Activated gamma-delta T cell treated with Interleukin-2 at 50 U/mL for 16 hours (primary cell): ENCODE measurements around the gene RNU6-8.

Experiments
- DNase-seq: peaks from one replicate; pipeline ENCODE4 v3.0.0-alpha.2; 2020

RNU6-8 gene

GRCh38 chr14:32202998-32203882 is at the start of gene RNU6-8:
Gene RNU6-8, minus strand, starts transcription at chr14:32203269.
- DNase-seq = peak; percentile 81

- peak; percentile 41 for DNase-seq
Measured at GRCh38 chr14:32252030-32252670, 49.1 kb upstream of the RNU6-8 start.

- no peak for DNase-seq
Measured at GRCh38 chr14:32251530-32251929, 48.5 kb upstream of the RNU6-8 start.

GRCh38 chr14:32250681-32251080 is 47.6 kb upstream of the RNU6-8 start:
- DNase-seq = no peak

GRCh38 chr14:32249780-32250179 is 46.7 kb upstream of the RNU6-8 start:
- DNase-seq = no peak

DNA sequence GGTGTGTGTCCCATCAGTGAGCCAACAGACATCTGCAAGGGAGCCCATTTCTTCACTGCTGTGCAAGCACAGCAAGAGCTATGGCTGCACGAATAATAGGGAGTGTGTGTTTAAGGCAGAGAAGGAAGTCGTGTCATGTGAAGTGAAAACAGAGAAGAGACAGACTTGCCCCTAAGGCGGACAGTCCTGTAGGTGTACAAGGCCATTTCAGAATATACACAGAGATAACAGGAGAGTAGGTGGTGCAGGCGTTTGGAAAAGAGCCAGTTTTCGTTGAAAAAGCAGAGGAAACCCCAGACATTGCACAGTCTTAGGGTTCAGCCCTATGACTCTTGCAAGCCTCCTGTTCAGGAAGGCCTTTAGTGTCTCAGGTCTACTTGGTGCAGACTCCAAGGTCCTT is 46.3 kb upstream of the RNU6-8 start:
- DNase-seq = no peak

GRCh38 chr14:32246751-32247150 is 43.7 kb upstream of the RNU6-8 start:
- DNase-seq = no peak

GRCh38 chr14:32244404-32244803 is 41.3 kb upstream of the RNU6-8 start:
- no peak for DNase-seq

DNA sequence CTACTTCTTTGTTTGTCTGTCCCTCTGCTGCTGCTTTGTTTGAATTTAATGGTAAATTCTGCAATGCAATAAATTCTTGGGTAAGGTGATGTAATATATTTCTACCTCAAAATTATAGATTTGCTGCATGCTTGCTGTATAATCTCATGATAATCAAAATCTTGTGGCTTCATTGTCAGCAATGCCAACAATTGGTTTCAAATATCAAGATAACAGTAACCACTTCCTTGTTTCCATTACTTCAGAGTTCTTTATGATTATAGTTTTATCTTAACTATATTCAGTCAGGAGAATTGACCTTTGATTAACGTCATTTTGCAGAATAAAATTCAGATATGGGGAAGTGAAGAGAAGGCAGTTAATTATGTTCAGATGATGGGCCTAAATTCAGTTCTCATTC is 30.2 kb upstream of the RNU6-8 start:
- no peak for DNase-seq

DNA sequence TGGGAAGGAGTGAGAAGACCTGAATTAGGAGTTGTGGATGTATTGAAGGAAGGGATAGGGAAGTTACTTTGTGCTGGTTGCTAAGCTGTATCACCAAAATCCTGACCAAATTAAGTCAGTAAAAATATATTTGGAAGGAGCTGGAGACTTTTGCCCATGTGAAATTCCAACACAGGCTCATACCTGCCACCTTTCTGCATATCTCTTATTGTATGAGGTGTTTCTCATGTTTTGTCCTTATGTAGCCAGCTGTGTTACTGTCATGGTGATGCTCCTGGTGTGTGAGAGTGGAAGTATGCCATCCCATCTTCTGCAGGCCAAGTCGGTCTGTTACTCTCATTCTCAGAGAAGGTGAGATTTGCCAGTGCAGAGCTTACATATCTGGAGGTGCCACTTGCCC is 29.4 kb upstream of the RNU6-8 start:
- DNase-seq = no peak

DNA sequence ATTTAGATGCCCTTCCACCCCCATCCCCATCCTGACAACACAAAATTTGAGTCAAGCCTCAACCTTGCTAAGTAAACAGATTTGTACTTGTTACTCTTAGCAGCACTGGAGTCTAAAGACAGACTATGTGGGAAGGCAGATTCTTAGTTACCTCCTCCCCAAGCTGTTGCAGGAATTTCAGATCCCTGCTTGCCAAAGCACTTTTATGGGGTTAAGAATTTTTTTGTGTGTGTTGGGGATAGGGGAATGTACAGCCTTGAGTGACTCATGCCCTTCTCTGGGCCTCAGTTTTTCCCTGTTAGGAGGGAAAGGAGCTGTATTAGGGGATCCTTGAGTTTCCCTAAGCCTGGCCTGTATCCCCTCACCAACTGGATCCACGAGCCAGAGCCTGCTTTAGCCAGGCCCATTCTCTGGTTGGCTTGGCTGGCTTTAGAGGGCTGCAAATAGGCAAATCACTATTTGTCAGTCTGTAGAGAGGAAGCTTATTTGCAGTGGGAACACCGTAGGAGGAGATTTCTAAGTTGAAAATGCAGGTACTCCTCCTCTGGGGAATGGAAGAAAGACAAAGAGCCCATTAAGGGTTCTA is 27.7 kb upstream of the RNU6-8 start:
- DNase-seq = no peak

GRCh38 chr14:32230181-32230580 is 27.1 kb upstream of the RNU6-8 start:
- no peak for DNase-seq

DNA sequence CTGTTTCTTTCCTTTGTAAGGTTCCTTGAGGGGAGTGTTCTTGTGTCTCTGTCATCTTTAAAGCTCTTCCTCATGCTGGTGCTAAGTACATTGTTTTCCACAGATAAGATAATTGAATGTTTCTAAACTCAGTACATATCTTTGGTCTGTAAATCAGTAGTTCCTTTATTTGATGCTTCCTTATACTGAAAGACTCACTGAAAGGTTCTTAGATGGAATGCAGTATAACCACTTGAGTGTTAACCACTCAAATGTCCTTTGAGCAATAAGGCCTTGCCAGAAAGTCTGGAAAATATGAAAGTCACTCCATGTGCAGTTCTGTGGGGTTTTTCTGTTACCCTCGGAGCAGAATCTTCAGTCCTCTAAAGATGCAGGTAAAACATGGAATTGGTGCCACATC is 23.0 kb upstream of the RNU6-8 start:
- DNase-seq = no peak

GRCh38 chr14:32225378-32225920 is 22.4 kb upstream of the RNU6-8 start:
- no peak for DNase-seq

DNA sequence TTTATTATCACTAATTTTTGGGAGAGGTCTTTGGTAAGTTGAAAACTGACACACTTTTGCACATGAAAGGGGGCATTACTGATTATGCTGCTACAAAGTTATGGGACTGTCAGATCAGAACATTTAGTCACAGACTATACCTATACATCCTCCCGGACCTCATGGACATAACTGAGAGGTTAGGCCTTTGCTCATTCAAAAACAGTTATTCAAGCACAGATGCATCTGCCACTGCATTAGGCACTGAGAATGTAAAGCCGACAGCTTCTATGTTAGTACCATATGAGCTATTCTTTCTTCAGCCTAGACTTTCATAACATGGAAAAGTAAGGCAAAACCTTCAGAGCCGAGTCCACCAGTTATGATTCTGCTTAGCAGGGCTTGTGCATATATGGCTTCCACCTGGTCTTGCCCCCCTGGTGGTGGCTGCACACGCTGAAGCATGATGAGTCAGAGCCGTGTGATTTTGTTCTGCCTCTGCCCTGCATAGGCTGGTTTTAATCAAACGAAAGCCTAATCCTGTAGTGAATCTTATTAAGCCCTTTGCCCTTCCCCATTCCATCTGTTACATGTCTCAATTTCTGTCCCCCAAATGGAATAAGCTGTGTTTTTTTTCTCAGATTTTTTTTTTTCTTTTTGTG is 21.8 kb upstream of the RNU6-8 start:
- no peak for DNase-seq

DNA sequence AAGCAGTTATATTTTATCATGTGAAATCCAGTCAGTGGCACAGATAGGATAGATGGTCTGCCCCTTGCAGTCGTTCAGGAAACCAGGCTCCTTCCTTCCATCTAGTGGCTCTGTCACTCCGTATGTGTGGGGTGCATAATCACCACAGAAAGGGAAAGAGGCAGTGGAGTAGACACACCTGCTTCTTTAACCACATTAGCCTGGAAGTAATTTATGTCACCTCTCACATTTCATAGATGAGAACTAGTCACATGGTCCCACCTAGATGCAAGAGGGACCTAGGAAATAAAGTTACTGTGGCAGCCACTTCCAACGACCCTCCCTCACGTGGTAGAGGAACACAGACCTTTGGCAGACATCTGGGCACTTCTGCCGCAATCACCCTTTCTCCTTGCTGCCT is 14.2 kb upstream of the RNU6-8 start:
- DNase-seq = no peak

- DNase-seq = no peak
Measured at GRCh38 chr14:32212833-32213232, 9.8 kb upstream of the RNU6-8 start.

- no peak for DNase-seq
Measured at GRCh38 chr14:32211068-32211404, 8.0 kb upstream of the RNU6-8 start.

GRCh38 chr14:32209471-32209870 is 6.4 kb upstream of the RNU6-8 start:
- no peak for DNase-seq

- no peak for DNase-seq
Measured at GRCh38 chr14:32208490-32208889, 5.4 kb upstream of the RNU6-8 start.

- DNase-seq = no peak
Measured at GRCh38 chr14:32206552-32206951, 3.5 kb upstream of the RNU6-8 start.

DNA sequence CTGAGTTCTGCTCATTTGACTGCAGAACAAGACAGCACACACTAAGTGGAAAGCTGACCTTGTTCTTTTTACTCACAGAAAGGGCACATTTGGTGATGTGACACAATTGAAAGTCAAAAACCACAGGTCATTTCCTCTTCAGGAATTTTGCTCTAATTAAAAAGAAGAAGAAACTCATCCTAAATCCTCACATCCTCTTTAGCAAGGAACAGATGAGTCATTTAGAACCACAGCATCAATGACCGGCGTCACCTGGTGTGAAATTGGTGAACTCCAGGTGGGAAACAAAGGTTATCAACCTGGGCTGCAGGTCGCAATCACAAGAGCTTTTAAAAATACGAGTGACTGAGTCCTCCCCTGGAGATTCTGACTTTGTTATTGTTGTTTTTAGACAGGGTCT is 2.9 kb upstream of the RNU6-8 start:
- DNase-seq = no peak

DNA sequence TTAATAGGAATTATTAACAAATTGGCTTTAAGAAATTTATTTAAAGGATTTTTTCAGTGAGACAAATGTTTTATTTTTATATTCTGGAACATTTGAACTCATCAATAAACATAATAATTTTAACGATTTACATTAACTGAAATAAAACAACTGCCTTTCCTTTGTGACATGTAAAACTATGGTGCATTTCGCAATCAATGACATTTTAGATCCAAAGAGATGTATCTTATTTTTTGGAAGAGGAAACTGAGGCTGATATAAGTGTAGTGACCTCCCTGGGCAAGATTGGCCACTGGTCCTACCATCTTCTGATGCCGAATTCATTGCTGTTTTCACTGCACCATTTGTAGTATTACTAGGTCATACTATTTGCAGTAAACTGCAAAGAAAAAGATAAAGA is 2.5 kb upstream of the RNU6-8 start:
- no peak for DNase-seq
